ENCODE measurements around the gene SMIM21.

SMIM21 gene

DNA sequence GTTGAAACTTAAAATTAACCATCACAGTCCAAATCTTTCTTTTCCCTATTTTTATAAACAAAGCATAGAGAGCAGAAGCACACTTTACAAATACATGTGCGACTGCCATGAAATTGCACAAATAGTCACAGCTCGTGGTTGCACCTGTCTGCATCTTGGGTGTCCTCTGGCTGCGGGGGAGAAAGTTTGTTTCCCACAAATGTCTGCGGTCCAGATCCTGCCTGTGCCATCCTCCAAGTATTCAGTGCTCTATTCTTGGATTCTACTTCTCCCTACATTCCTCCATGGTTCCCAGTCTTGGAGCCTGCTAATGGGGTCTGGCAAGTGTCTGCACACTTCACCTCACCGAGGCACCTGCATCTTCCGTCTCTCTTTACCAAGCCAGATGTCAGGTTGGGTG, 52.2 kb downstream of the SMIM21 start:
- no peak for TF ChIP-seq ZFP30 (CRISPR knock-in tag; IDR thresholded peaks at IDR 0.05)
- no peak for TF ChIP-seq CSDC2 (CRISPR knock-in tag; IDR thresholded peaks at IDR 0.05)
- no peak for TF ChIP-seq RARB (CRISPR knock-in tag; IDR thresholded peaks at IDR 0.05)
- TF ChIP-seq BACH2 (CRISPR knock-in tag; IDR thresholded peaks at IDR 0.05; ENCODE audit: borderline replicate concordance), result no peak
- TF ChIP-seq ZNF8 (CRISPR knock-in tag; IDR thresholded peaks at IDR 0.05), result no peak
- ATAC-seq, result no peak

GRCh38 chr18:75374466-75374865, 53.0 kb downstream of the SMIM21 start:
- TF ChIP-seq, protein P1, sequence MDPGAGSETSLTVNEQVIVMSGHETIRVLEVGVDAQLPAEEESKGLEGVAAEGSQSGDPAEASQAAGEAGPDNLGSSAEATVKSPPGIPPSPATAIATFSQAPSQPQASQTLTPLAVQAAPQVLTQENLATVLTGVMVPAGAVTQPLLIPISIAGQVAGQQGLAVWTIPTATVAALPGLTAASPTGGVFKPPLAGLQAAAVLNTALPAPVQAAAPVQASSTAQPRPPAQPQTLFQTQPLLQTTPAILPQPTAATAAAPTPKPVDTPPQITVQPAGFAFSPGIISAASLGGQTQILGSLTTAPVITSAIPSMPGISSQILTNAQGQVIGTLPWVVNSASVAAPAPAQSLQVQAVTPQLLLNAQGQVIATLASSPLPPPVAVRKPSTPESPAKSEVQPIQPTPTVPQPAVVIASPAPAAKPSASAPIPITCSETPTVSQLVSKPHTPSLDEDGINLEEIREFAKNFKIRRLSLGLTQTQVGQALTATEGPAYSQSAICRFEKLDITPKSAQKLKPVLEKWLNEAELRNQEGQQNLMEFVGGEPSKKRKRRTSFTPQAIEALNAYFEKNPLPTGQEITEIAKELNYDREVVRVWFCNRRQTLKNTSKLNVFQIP (CRISPR knock-in tag; IDR thresholded peaks at IDR 0.05; ENCODE audit: borderline replicate concordance, low read depth), result no peak
- TF ChIP-seq CSDC2 (CRISPR knock-in tag; IDR thresholded peaks at IDR 0.05), result no peak
- TF ChIP-seq TOX (CRISPR knock-in tag; IDR thresholded peaks at IDR 0.05; ENCODE audit: borderline replicate concordance), result no peak
- TF ChIP-seq OSR1 (CRISPR knock-in tag; IDR thresholded peaks at IDR 0.05), result no peak
- no peak for TF ChIP-seq ZFP30 (CRISPR knock-in tag; IDR thresholded peaks at IDR 0.05)
- no peak for TF ChIP-seq ARNTL (CRISPR knock-in tag; IDR thresholded peaks at IDR 0.05; ENCODE audit: borderline replicate concordance, low read depth)
- TF ChIP-seq ZFP3 (CRISPR knock-in tag; IDR thresholded peaks at IDR 0.05), result no peak
- no peak for TF ChIP-seq ZNF565 (CRISPR knock-in tag; conservative IDR thresholded peaks at IDR 0.05; ENCODE audit: low read depth)
- TF ChIP-seq, protein P2, sequence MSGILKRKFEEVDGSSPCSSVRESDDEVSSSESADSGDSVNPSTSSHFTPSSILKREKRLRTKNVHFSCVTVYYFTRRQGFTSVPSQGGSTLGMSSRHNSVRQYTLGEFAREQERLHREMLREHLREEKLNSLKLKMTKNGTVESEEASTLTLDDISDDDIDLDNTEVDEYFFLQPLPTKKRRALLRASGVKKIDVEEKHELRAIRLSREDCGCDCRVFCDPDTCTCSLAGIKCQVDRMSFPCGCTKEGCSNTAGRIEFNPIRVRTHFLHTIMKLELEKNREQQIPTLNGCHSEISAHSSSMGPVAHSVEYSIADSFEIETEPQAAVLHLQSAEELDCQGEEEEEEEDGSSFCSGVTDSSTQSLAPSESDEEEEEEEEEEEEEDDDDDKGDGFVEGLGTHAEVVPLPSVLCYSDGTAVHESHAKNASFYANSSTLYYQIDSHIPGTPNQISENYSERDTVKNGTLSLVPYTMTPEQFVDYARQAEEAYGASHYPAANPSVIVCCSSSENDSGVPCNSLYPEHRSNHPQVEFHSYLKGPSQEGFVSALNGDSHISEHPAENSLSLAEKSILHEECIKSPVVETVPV (CRISPR knock-in tag; IDR thresholded peaks at IDR 0.05), result no peak
- no peak for TF ChIP-seq CREB5 (CRISPR knock-in tag; IDR thresholded peaks at IDR 0.05; ENCODE audit: low read depth)
- TF ChIP-seq PPARA (CRISPR knock-in tag; IDR thresholded peaks at IDR 0.05; ENCODE audit: borderline replicate concordance), result no peak
- no peak for TF ChIP-seq GLIS3 (CRISPR knock-in tag; IDR thresholded peaks at IDR 0.05)
- no peak for ATAC-seq

DNA sequence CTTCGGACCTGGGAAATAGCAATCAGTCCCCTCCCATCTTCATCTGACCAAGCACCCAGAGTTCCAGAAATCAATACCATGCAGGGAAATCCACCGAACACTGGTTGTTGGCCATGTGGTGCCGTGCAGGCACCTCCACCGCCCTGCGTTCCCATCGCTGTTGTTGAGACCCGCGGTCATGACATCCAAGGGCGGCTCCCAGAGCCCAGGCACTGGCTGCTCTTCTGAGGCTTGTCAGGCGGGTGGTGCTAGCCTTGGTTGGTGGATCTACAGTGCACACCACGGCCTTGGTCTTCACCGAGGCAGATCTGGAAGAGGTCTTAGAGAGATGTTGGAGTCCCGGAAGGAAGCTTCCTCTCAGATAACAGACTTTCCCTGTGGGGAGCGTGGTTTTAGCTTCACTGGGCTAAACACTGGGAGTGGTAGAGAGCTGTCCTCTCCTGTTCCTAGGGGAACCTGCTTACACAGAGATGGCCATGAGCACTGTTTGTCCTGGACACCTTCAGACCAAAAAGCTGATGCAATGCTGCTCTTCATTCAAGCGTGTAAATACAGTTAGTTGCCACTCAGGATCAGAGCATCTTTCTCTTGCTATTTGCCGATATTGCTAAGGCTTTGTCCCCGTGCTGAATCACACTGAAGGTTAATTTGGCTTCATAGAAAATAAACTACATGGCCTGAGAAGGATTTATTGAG, 58.3 kb downstream of the SMIM21 start:
- TF ChIP-seq CSDC2 (CRISPR knock-in tag; IDR thresholded peaks at IDR 0.05) (no peak), ZFP3 (CRISPR knock-in tag; IDR thresholded peaks at IDR 0.05) (no peak), OSR1 (CRISPR knock-in tag; IDR thresholded peaks at IDR 0.05) (no peak), RARB (CRISPR knock-in tag; IDR thresholded peaks at IDR 0.05) (no peak), ARNTL (CRISPR knock-in tag; IDR thresholded peaks at IDR 0.05; ENCODE audit: borderline replicate concordance, low read depth) (no peak)
- ATAC-seq, result no peak

DNA sequence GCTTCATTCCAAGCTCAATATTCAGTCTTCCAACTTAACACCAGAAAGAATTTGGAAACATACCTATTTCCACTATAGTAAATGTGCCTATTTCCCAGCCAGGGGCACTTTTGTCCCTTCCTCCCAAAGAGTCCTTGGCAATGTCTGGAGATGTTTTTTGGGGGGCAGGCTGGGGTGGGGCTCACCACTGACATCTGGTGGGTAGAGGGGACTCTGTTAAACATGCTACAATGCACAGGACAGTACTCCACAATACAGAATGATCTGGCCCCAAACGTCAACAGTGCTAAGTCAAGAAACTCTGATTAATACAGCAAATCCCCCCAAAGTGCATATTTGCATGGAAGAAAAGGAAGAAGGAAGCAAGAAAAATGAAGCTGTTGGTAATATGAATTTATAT, 61.7 kb downstream of the SMIM21 start:
- no peak for ATAC-seq

More for the DNA sequence above, 61.7 kb downstream of the SMIM21 start:
- no peak for TF ChIP-seq ZNF70 (CRISPR knock-in tag; IDR thresholded peaks at IDR 0.05)
- TF ChIP-seq CREB5 (CRISPR knock-in tag; IDR thresholded peaks at IDR 0.05; ENCODE audit: low read depth), result no peak
- TF ChIP-seq, protein P3, sequence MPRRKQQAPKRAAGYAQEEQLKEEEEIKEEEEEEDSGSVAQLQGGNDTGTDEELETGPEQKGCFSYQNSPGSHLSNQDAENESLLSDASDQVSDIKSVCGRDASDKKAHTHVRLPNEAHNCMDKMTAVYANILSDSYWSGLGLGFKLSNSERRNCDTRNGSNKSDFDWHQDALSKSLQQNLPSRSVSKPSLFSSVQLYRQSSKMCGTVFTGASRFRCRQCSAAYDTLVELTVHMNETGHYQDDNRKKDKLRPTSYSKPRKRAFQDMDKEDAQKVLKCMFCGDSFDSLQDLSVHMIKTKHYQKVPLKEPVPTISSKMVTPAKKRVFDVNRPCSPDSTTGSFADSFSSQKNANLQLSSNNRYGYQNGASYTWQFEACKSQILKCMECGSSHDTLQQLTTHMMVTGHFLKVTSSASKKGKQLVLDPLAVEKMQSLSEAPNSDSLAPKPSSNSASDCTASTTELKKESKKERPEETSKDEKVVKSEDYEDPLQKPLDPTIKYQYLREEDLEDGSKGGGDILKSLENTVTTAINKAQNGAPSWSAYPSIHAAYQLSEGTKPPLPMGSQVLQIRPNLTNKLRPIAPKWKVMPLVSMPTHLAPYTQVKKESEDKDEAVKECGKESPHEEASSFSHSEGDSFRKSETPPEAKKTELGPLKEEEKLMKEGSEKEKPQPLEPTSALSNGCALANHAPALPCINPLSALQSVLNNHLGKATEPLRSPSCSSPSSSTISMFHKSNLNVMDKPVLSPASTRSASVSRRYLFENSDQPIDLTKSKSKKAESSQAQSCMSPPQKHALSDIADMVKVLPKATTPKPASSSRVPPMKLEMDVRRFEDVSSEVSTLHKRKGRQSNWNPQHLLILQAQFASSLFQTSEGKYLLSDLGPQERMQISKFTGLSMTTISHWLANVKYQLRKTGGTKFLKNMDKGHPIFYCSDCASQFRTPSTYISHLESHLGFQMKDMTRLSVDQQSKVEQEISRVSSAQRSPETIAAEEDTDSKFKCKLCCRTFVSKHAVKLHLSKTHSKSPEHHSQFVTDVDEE (CRISPR knock-in tag; IDR thresholded peaks at IDR 0.05), result no peak
- TF ChIP-seq SNAI2 (CRISPR knock-in tag; IDR thresholded peaks at IDR 0.05), result no peak
- no peak for TF ChIP-seq ZC3H10 (CRISPR knock-in tag; IDR thresholded peaks at IDR 0.05)
- TF ChIP-seq TCF4 (CRISPR knock-in tag; IDR thresholded peaks at IDR 0.05; ENCODE audit: borderline replicate concordance), result no peak
- TF ChIP-seq CSDC2 (CRISPR knock-in tag; IDR thresholded peaks at IDR 0.05), result no peak
- no peak for TF ChIP-seq PPARA (CRISPR knock-in tag; IDR thresholded peaks at IDR 0.05; ENCODE audit: borderline replicate concordance)
- no peak for TF ChIP-seq OSR1 (CRISPR knock-in tag; IDR thresholded peaks at IDR 0.05)
- TF ChIP-seq ESRRG (CRISPR knock-in tag; IDR thresholded peaks at IDR 0.05), result no peak
- TF ChIP-seq ZNF565 (CRISPR knock-in tag; conservative IDR thresholded peaks at IDR 0.05; ENCODE audit: low read depth), result no peak
- TF ChIP-seq ZFP30 (CRISPR knock-in tag; IDR thresholded peaks at IDR 0.05), result no peak
